Measurements from ENCODE around the gene WNT3A.

GRCh38 chr1:227996187-227996950, 10.4 kb upstream of the WNT3A start:
- TF ChIP-seq CTCF (conservative IDR thresholded peaks at IDR 0.05; ENCODE audit: low read depth, low read length) = no peak
- TF ChIP-seq EZH2 (IDR thresholded peaks at IDR 0.05; ENCODE audit: low read length, unreplicated experiment) = no peak

Measured in PC-3 (cell line).